ENCODE data around the gene MLH1.
A peak's percentile ranks its signal among the peaks of the same experiment; 100 is the strongest.

MLH1 gene

DNA sequence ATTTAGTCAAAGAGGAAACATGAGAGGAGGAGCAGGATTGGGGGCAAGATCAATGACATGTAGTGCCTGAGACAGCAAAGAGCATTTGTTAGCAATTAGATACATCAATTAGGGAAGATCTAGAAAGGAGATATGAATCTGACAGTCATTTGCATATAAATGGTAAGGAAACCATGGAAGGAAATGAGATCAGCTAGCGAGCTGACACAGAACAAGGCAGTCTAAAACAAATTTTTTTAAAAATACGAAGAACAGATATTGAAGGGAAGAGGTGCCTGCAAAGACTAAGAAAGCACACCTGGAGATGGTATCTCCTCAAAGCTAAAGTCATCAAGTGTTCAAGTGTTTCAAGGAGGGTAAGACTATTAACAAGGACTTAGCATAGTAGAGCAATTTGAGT is 5.0 kb upstream of the MLH1 start:
- no peak for DNase-seq

DNA sequence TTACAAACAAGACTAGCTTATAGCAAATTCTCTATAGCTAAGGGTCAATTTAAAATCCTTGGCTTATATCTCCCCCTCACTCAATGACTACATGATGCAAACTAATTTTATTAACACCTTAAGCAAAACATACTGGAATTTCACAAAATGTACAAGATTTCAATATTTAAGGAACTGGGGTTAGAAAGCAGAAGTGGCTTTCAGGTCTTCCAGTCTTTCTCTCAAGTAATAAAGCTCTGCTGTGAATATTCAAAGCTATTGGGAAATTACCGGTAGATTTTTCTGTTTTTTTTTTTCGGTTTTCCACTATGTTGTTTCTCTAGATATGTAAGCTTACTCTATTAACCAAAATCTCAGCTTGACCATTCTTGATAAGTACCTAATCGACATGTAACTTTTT is 4.3 kb upstream of the MLH1 start:
- DNase-seq, result no peak

- no peak for DNase-seq
These were observed 3.8 kb upstream of the MLH1 start for GRCh38 chr3:36989568-36989967.

- no peak for DNase-seq
These were observed 2.2 kb upstream of the MLH1 start for GRCh38 chr3:36991147-36991546.

DNA sequence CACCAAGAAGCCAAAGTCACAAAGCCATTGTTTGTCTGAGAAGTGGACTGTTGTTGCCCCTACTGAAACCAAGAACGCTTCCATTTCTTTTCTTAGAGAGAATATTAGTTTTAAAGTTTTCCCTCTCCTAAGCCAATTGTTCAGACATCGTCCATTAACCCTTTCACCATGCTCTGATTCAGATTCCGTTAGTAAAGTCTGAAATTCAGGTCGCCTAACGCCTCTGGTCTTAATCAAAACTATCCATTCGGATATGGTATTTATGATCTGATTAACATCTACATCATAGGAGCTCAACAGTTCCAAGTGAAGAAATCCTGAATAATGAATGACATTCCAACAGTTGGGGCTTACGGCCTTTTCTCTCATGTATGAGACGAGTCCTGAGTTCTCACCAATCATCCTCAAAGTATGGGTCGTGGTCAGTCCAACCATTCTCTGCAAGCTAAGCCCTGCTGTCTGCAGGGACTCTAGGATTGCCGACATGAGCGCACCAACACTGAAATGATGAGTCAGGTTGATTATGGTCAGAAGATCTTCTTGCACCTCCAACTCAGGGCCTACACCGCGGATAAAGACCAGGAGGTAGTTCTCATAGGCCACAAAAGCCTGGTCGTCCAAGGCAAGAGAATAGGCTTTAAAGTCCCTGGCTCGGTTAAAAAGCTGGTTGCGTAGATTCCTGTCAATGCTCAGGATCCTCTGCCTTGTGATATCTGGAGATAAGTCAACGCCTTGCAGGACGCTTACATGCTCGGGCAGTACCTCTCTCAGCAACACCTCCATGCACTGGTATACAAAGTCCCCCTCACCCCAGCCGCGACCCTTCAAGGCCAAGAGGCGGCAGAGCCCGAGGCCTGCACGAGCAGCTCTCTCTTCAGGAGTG is 1.2 kb upstream of the MLH1 start:
- DNase-seq, result peak; percentile 59

GRCh38 chr3:36992806-36993325 is 452 bp upstream of the MLH1 start, which contains the start of gene EPM2AIP1:
TSS of gene EPM2AIP1 (minus strand) at chr3:36993131. CDS start at chr3:36993077, 54 bp downstream.
- DNase-seq, result no peak

- DNase-seq, result no peak
These were observed 21.3 kb downstream of the MLH1 start for GRCh38 chr3:37014620-37015019.

DNA sequence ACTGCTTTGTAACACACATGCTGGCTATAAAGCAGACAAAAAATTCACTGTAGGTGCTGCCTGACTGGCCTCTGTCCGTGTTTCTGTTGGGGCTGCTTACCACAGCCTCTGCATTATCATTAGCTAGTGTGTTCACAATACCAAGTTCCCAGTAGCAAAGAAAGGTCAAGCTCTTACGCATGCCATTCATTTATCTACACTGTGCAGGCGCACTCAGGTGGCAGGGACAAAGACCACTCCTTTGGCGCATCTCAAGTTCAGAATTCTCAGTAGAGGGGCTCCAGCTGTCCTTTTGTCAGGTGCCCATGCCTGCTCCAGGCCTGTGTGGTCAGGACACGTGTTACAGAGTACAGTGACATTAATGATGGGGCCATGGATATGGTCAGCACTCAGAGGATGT is 22.3 kb downstream of the MLH1 start:
- DNase-seq, result no peak

GRCh38 chr3:37016903-37017302 is 23.6 kb downstream of the MLH1 start:
- DNase-seq, result no peak

DNA sequence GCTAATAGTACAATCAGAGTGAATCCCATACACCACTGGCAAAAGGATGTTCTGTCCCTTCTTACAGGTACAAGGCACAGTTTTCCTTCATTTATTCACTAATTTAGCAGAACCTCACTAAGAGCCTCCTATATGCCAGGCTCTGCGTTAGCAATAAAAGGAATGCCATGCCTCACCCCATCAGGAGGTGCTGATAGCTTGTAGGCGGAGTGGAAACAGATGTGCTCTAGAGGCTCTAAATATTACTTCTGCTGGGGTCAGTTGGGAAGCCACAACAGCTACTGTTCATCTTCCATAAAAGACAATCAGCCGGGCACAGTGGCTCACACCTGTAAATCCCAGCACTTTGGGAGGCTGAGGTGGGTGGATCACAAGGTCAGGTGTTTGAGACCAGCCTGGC is 24.4 kb downstream of the MLH1 start:
- DNase-seq, result no peak

DNA sequence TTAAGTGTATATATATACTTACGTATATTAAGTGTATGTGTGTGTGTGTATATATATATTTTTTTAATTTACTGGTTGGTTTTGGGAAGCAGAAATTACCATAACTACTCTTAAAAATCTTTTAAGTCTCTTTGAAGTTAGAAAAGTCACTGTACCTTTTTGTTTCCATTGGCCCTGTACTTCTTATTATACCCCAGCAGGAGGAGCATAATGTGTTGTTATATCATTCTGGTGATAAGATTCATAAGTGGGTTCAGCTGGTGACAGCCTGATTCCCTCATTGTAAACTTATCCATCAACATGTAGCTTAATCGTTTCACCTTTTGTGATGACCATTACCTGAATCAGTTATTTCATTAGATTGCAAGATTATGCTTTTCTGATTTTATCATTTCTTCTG is 30.8 kb downstream of the MLH1 start:
- peak; percentile 8 for DNase-seq

- DNase-seq, result no peak
These were observed 31.6 kb downstream of the MLH1 start for GRCh38 chr3:37024820-37025405.

- DNase-seq, result no peak
These were observed 32.4 kb downstream of the MLH1 start for GRCh38 chr3:37025561-37026335.

- DNase-seq, result no peak
These were observed 33.5 kb downstream of the MLH1 start for GRCh38 chr3:37026851-37027250.

- no peak for DNase-seq
These were observed 35.0 kb downstream of the MLH1 start for GRCh38 chr3:37028329-37028728.

DNA sequence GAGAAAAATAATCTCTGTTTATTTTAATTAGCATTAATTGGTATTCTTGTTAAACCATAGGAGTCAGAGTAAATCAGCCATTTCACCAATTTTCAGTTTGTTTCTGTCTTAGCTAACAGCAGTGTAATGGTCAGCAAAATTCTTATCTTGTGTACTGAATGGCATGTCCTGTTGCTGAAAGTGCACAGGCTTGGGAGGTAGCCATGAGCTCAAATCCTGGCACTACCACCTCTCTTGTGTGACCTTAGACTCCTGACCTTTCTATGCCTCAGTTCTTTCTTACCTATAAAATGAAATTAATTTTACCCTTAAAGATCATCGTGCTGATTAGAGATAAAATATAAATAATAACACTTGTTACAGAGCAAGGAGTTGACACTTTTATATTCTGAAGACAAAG is 35.8 kb downstream of the MLH1 start:
- no peak for DNase-seq

DNA sequence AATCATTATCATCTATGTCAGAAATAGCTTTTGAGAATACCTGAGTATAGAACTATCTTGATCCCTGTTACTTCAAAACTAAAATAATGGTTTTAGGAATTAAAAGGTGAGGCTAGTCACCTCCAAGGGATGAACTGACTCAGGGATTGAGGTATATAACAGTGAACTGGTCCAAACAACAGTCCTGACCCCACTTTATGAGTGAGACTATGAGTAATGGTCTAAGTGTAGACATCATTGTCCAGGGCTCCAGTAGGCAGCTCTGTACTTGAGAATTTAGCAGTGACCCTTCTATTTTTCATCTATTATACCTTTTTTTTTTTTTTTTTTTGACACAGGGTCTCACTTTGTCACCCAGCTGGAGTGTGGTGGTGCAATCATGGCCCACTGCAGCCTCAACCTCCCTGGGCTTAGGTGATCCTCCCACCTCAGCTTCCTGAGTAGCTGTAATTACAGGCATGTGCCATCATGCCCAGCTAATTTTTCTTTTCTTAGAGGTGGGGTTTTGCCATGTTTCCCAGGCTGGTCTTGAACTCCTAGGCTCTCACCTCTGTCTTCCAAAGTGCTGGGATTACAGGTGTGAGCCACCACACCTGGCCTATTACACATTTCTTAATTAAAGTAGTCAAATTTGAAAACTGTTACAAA is 36.3 kb downstream of the MLH1 start:
- DNase-seq, result no peak

GRCh38 chr3:37030588-37030987 is 37.3 kb downstream of the MLH1 start:
- DNase-seq, result no peak

DNA sequence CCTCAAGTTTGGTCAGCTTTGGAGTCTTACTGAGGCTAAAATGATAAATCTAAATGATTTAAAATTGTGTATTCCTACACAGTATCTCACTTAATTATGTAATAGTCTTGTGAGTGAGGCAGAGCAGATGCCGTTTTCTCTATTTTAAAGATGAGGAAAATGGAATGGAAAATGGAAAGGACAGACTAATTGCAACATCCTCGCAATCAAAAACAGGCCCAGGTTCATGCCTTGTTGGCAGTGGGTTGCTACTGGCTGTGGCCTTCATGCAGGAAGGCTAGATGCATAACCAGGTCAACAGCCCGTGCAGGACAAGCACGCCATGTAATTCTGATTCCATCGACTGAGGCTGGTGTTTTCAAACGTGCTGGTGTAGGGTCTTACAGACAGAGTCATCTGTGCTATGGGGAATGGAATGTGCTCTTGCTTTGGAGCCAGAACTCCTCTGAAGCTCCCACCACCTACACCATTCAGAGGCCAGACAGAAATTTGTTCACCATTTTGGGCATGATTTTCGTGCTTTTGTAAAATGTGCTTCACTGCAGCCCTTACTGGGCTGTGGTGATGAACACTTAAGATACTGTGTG is 37.9 kb downstream of the MLH1 start:
- no peak for DNase-seq

DNA sequence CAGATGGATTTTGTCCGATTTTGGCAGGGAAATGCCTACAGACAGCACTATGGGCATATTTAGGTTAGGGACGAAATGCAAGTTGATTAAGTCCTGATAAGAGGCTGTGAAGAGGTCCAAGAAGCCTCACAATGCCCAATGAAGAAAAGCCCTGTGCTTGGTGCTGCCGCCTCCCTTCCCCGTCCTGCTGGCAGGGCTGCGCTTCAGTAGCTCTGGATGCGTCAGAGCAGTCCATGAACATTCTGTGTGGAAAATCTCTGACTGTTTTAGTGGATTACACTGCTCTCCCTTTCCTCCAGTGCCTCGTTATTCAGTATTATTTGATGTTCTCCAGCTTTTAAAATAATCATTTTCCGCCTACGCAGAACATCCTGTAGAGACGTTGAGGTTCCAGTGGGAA is 39.6 kb downstream of the MLH1 start:
- no peak for DNase-seq

DNA sequence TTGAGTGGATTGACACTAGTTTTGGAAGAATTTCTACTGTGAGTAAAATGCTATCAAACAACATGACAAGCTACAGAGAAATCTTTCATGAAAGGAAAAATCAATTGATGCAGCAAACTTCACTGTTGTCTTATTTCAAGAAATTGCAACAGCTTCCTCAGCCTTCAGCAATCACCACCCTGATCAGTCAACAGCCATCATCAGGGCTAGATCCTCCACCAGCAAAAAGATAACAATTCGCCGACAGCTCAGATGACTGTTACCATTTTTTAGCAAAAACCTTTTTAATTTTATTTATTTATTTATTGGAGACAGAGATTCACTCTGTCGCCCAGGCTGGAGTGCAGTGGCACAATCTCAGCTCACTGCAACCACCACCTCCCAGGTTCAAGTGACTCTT is 44.0 kb downstream of the MLH1 start:
- DNase-seq, result no peak

- DNase-seq, result no peak
These were observed 46.0 kb downstream of the MLH1 start for GRCh38 chr3:37039161-37039846.

All from EL (cell line).